IPS-NIHi11 (cell line): ENCODE data around the gene PLPPR3.

Source experiments
- DNase-seq: peaks from one replicate; pipeline ENCODE4 v3.0.0; 2012; ENCODE audit warnings: mixed read lengths, low spot score

The PLPPR3 gene, protein sequence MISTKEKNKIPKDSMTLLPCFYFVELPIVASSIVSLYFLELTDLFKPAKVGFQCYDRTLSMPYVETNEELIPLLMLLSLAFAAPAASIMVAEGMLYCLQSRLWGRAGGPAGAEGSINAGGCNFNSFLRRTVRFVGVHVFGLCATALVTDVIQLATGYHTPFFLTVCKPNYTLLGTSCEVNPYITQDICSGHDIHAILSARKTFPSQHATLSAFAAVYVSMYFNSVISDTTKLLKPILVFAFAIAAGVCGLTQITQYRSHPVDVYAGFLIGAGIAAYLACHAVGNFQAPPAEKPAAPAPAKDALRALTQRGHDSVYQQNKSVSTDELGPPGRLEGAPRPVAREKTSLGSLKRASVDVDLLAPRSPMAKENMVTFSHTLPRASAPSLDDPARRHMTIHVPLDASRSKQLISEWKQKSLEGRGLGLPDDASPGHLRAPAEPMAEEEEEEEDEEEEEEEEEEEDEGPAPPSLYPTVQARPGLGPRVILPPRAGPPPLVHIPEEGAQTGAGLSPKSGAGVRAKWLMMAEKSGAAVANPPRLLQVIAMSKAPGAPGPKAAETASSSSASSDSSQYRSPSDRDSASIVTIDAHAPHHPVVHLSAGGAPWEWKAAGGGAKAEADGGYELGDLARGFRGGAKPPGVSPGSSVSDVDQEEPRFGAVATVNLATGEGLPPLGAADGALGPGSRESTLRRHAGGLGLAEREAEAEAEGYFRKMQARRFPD

DNA sequence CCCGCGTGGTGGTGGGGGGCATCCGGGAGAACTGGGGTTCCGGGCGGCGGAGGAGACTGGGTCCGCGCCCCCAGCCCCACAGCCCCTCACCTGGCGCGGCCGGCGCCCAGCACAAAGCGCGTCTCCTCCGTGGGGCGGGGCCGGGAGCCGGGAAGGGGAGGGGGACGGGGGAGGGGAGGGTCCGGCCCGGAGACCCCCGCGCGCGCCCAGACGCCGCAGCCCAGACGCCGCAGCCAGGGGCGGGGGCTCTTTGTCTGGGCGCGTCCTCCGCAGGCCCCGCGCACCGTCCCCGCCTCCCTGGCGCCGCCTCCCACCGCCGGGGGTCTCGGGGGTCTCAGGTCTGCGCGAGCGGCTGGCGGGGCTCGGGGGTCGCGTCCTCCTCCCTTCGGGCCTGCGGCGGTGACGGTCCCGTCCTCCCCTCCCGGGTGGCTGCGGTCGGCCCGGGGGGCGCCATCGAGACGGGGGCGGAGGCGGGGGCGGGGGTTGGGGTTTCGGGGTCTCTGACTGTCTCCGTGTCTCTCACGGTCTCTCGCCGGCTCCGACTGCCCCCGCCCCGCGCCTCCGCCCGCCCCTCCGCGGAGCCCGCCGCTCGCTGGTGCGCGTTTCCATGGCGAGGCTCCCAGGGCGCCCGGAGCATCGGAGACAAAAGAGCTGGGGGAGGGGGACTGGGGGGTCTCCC, at the start of gene PLPPR3:
Gene PLPPR3 (minus strand): TSS at position 131 of the 679 bp plus-strand sequence. CDS start 396 bp downstream, outside the sequence.
- DNase-seq: peak; percentile 90

DNA sequence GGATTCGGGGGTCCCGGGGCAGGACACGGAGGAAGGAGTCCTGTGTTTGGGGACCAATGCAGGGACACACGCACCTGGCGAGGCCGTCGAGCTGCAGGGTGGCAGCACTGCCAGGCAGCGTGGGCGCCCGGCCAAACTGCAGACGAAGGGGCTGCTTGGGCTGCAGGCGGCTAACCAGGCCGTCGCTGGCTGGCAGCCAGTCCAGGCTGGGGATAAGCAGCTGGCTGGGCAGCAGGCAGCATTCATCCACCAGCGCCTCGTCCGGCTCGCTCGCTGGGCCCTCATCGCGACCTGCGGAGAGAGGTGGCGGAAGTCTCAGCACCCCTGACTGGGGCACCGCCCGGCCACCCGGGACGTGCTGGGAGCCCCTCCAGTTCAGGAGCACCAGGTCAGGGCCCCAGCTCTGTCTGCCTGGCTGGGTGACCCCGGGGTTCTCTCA, 49.2 kb upstream of the PLPPR3 start:
- no peak for DNase-seq

DNA sequence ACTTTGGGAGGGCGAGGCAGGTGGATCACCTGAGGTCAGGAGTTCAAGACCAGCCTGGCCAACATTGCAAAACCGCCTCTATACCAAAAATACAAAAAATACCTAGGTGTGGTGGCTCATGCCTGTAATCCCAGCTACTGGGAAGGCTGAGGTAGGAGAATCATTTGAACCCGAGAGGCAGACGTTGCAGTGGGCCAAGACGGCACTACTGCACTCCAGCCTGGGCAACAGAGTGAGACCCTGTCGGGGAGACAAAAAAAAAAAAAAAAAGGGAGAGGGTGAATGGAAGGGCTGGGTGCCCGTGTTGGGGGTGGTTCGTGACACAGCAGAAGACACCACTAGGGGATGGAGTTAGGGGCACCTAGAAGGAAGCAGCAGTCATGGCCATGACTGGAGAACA, 48.6 kb upstream of the PLPPR3 start:
- no peak for DNase-seq

DNA sequence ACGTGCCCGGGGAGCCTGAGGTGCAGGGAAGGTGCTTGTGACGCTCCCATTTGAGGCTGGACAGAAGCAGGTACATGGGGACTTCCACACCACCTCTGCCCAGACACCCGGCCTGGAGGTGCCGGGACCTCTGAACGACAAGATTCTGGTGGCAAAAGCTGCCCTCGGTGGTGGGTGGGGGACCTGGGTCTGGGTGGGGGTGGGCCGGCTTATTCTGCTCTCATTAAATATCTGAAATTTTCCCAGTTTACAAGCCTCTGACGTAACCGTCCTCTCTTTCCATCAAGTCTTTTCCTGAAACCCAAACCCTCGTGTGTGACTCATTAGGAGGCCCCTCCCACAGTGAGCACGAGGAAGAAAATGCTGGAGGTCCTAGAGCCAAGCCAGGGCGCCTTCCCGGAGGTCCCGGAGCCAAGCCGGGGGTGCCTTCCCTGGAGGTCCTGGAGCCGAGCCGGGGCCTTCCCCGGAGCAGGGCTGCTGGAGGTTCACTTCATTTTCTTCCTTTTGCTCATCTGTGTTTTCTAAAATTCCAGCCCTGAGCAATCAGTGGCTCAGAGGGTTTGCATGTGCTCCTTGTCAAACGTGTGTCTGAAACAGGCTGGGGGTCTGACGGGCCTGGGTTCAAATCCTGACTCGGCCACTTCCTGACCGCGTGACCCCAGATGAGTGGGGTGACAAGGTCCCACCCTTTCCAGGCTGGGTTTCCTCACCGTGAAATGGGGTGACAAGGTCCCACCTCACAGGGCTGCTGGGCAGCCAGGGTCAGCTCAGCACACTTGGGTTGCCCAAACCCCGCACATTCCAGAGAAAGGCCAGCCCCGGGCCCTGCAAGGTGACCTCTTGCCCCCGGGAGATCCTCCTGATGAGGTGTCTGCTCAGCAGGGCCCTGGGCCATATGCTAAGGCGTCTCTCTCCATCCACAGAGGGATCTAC, 47.8 kb upstream of the PLPPR3 start:
- no peak for DNase-seq

DNA sequence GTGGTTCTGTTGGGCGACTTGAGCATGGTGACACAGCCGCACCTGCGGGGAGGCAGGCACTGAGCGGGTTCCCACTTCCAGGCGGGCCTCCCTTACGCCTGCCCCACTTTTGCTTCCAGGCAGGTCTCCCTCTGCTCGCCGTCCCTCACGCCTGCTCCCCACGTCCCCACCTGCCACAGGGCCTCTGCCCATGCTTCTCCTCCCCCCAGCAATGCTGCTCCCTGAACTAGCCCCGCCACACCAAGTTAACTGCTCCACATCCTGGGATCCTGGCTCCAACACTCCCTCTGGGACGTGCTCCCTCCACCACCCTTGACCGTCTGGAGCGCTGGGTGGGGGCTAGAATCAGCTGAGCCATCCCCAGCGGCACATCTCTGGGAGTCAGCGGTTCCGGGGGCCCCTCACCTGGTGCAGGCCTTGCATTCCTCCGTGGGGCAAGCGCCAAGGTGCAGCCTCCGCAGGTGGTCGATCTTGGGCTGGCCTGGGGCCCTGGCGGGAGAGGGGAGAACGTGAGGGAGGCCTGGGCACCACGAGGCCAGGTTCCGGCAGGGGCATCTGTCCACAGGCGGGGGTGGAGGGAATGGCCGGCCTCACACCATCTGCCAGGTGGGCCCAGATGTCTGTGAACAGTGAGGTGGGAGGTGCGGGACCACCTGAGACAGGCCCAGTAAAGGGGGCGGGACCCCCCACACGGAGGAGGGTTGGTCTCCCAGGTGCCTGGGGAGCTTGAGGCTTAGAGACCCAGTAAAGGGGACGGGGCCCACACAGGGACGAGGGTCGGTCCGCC, 46.9 kb upstream of the PLPPR3 start:
- no peak for DNase-seq

DNA sequence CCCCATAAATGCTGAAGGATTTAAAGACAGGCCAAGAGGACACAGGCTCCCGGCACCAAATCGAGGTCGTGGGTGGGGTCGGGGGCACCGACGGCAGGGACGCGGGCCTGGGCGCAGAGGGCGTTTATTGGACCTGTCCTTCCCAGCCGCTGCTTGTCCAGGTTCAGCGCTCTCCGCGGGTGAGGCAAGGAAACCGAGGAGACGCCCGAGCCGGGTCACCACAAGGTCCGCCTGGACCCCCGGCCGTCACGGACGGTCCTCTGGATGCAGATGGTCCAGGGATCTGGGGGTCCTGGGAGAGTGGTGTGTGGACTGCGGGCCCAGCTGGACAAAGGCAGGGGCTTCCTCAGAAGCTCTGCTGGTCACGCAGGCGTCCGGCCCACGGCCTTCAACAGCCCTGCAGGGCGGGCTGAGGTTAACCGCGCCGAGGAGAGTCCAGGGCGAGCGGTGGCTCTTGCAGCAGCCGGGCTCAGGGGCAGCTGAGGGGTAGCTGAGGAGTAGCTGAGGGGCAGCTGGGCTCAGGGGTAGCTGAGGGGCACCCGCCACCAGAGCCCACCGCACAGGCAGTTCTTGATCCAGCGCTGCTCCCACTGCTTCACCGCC, 46.2 kb upstream of the PLPPR3 start:
- DNase-seq: no peak

DNA sequence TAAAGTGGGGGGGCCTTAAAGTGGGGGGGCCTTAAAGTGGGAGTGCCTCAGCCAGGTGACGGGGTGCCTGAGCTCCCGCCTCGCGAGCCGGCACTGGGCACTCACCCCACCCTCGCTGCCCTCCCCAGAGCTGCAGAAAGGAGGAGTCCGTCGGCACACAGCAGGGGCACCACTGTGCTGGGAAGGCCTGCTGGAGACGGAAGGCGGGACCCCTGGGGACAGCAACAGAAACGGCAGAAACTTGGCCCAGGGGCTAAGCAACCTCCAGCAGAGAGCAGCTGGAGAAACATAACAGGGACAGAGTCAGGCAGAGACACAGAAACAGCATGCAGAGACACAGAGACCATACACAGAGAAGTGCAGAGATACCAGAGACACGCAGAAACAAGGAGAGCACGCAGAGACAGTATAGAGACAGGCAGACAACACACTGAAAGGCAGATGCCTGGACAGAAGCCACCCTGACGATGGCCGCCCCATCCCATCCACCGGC, 45.6 kb upstream of the PLPPR3 start:
- no peak for DNase-seq

DNA sequence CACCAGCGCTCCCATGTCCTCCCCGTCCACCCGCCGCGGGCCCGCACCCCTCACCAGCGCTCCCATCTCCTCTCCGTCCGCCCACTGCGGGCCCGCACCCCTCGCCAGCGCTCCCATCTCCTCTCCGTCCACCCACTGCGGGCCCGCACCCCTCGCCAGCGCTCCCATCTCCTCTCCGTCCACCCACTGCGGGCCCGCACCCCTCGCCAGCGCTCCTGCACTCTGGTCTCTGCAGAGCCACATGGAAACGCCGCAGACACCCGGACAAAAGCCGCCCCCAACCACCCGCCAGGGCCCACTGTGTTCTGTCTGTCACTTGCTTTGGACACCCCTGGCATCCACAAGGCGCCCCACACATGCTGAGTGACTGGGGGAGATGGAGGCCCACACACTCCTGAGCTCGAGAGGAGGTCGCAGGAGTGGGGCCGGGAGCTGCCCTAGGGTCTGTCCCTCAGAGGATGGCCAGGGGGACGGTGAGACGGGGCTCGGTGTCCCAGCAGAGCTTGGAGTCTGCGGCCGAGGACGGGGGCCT, 45.1 kb upstream of the PLPPR3 start:
- DNase-seq: no peak

DNA sequence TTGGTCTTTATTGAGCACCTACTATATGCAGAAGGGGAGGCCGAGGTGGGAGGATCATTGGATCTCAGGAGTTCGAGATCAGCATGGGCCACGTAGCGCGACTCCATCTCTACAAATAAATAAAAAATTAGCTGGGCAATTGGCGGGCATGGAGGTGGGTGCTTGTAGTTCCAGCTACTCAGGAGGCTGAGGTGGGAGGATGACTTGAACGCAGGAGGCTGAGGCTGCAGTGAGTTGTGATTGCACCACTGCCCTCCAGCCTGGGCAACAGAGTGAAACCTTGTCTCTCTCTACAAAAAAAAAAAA, 41.5 kb upstream of the PLPPR3 start:
- no peak for DNase-seq

DNA sequence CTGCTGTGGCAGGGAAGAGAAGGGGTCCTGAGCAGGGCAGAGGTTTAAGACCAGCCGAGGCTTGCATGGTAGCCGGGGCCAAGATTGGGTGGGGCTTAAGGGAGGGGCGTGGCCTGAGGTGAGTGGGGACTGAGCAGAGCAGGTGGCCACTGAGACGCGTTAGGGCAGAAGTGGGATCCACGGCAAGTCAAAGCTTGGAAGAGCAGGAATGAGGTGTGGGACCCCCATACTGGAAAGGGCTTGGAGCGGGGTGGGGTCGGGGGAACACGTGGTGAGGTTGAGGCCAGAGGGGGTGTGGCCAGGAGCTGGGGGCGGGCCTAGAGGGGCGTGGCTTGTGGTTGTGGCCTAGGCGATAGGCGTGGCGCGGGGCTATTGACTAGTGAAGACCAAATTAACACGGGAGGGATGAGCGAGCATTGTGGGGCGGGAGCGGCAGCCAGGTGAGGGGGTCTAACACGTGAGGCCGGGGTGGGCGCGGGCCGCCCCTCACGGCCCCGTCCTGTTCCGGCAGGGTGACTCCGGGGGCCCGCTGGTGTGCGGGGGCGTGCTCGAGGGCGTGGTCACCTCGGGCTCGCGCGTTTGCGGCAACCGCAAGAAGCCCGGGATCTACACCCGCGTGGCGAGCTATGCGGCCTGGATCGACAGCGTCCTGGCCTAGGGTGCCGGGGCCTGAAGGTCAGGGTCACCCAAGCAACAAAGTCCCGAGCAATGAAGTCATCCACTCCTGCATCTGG, 41.0 kb upstream of the PLPPR3 start:
- peak; percentile 83 for DNase-seq

DNA sequence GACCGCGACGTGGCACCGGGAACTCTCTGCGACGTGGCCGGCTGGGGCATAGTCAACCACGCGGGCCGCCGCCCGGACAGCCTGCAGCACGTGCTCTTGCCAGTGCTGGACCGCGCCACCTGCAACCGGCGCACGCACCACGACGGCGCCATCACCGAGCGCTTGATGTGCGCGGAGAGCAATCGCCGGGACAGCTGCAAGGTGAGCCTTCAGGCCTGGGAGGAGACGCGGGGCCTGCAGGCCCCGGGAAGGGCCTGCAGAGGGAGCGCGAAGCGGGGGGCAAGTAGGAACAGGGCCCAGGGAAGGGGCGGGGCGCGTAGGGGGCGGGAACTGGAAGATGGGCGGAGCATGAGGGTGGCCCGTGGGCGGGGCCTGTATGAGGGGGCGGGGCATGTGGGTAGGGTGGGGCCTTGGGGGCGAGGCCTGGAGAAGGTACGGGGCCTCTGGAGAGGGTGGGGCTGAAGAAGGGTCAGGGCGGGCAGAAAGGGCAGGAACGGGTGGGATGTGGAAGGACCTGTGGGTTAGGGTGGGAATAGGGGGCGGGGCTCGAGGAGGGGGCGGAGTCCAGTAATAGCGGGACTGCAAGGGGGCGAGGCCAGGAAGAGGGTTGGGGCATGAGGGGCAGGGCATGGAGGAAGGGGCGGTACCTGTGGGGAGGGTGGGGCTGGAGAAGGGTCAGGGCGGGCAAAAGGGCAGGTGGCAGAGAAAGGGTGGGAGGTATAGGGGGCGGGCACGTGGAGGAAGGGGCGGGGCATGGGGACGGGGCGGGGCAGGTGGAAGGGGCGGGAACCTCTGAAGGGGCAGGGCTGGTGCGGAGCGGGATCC, 40.2 kb upstream of the PLPPR3 start:
- DNase-seq: peak; percentile 94

DNA sequence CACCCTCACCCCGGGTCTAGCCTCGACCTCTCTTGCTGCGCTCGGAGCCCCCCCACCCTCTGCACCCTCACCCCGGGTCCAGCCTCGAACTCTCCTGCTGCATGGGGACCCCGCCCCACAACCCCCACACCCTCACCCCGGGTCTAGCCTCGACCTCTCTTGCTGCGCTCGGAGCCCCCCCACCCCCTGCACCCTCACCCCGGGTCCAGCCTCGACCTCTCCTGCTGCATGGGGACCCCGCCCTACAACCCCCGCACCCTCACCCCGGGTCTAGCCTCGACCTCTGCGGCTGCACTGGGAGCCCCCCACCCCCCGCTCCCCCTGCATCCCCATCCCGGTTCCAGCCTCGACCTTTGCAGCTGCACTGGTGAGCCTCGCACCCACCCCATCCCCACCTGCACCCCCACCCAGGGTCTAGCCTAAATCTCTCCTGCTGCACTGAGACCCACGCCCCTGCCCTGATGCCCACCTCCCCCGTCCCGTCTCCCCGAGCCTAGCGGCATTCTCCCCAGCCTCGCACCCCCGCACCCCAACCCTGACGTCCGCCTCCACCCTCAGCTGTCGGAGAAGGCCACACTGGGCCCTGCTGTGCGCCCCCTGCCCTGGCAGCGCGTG, 39.5 kb upstream of the PLPPR3 start:
- no peak for DNase-seq

DNA sequence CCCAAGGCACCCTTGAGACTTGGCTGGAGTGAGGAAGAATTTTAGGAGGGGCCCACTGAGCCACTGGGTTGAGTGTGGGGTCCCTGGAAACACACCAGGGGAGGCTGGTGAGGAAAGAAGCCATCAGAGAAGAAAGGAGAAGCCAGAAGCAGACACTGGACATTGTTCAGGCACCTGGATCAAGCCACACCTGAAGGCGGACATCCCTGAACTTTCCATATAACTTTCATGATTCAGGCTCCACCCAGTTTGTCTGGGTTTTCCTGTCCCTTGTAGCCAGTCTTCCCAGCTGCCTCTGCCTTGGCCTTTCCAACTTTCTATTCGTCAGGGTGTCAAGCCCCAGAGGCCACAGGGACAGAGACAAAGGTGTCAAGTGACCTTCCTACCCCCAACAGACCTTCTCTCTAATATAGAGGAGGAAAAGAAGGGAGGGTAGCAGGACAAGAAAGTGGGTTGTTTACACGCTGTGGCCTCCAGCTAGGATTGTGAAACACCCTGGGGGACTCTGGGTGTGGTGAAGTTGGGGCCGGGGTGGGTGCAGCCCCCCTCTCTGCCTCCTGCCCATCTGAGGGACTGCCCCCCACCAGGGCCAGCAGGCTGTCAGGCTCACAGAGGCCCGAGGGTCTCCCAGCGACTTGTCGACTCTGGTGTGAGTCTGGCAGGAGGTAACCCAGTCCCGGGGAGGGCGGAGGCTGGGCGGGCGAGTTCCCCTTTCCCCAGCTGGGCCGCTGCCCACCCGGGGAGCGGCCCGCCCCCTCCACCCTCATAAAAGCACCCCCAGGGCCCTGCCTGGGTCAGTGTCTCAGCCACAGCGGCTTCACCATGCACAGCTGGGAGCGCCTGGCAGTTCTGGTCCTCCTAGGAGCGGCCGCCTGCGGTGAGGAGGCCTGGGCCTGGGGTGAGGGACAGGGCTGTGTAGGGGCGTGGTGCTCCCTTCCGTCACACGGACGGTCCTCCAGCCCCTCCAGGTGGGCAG, 37.4 kb upstream of the PLPPR3 start, which contains the start of gene CFD:
Gene CFD (plus strand): TSS at position 797 of the 976 bp plus-strand sequence. CDS start 26 bp downstream, at position 823.
- no peak for DNase-seq

DNA sequence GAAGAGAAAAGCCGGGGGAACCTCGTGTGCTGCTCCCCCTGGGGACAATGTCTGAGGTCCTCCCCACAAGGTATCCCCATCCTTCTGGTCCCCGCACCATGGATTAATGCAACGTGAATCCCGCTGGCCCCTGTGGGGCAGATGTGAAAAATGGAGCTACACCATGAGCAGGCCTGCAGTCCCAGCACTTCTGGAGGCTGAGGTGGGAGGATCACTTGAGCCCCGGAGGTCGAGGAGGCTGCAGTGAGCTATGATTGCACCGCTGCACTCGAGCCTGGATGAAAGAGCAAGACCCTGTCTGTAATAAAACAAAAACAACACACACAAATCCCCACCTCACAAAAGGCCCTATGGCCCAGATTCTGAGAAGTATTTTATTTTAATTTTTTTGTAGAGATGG, 36.5 kb upstream of the PLPPR3 start:
- no peak for DNase-seq

DNA sequence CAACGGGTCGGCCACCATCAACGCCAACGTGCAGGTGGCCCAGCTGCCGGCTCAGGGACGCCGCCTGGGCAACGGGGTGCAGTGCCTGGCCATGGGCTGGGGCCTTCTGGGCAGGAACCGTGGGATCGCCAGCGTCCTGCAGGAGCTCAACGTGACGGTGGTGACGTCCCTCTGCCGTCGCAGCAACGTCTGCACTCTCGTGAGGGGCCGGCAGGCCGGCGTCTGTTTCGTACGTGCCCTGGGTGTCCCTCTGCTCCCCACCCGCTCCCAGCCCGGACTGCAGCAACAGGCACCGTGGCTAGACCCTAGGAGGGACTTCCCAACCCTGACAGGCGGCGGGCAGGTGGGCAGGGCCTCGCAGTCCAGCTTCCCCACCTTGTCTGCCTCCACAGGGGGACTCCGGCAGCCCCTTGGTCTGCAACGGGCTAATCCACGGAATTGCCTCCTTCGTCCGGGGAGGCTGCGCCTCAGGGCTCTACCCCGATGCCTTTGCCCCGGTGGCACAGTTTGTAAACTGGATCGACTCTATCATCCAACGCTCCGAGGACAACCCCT, 33.9 kb upstream of the PLPPR3 start:
- no peak for DNase-seq

DNA sequence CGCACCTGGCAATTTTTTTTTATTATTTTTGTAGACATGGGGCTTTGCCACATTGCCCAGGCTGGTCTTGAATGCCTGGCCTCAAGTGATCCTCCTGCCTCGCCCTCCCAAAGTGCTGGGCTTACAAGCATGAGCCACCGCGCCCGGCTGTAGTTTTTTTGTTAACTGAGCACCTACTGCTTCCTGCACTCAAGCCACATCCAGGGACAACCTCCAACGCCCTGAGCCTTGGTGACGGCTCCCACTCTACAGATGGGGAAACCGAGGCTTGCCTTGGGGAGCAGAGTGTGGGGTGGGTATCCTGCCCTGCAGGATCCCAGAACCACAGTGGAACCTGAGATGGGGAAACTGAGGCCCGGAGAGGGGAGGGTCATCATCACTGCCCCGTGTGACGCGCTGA, 33.4 kb upstream of the PLPPR3 start:
- no peak for DNase-seq
